Measurements from ENCODE around the gene APPBP2.

GRCh38 chr17:60555786-60556185, 29.7 kb upstream of the APPBP2 start:
- TF ChIP-seq CTCF (IDR thresholded peaks at IDR 0.05) (no peak), POLR2A (IDR thresholded peaks at IDR 0.05) (no peak)

Measured in thyroid gland (tissue), 4 donors.